Colonic mucosa (tissue), 4 donors: ENCODE results near the gene HSPA14. TPM values are rescaled to one million over a fixed set of nuclear protein-coding genes. Genes with fewer than 3 reads are reported as not detected.
A peak's percentile ranks its signal among the peaks of the same experiment; 100 is the strongest.

Experiments used
- DNase-seq: peaks from one replicate; pipeline ENCODE4 v3.0.0-alpha.2; 2020
- H3K27ac ChIP-seq: fragments of 200-600 bp; one replicate; pipeline ENCODE4 v1.8.0; 2021
- H3K27me3 ChIP-seq: fragments of 200-600 bp; one replicate; pipeline ENCODE4 v1.8.0; 2021
- H3K36me3 ChIP-seq: fragments of 200-600 bp; one replicate; pipeline ENCODE4 v1.8.0; 2021
- H3K4me1 ChIP-seq: fragments of 200-600 bp; one replicate; pipeline ENCODE4 v1.8.0; 2021; ENCODE audit warnings: mild to moderate bottlenecking
- H3K4me3 ChIP-seq: fragments of 200-600 bp; one replicate; pipeline ENCODE4 v1.8.0; 2021
- H3K9ac ChIP-seq, 2 donors: one replicate each; pipeline ENCODE4 v1.7.0; 2013; ENCODE audit warnings: control low read depth in 2 of 2, low read depth in 2 of 2, low read length in 2 of 2
- H3K9me3 ChIP-seq: fragments of 200-600 bp; one replicate; pipeline ENCODE4 v1.8.0; 2021
- CTCF ChIP-seq: fragments of 200-600 bp; IDR thresholded peaks from one replicate; pipeline ENCODE4 v1.8.0; 2022; ENCODE audit warnings: antibody characterized with exemption, mild to moderate bottlenecking
- intact Hi-C: fragments of 100-400 bp; cut with DNase I; formaldehyde crosslinking; loops from one replicate; pipeline ENCODE4 v1.14.1; 2022
- total RNA-seq, 2 donors: library from RNA; stranded (reverse); fragmentation: NEBNext Ultra II Directional in 1 of 2; extraction: Animal tissue kit (Norgen Biotek cat#: 25700) in 1 of 2; gene quantifications; one replicate each; pipeline ENCODE4 v1.2.1, GENCODE V29; 2021
- donor health status: healthy.
- donor health status: DM: no; HTN: no; CAD: no.
- donor health status: DM: no; HTN: no; CAD: no.

Gene HSPA14
- total RNA-seq, 2 donors from 2014 or later, result 18.1 to 20.2 TPM

GRCh38 chr10:14826076-14826829 lies 11.9 kb upstream of the HSPA14 start:
- TF ChIP-seq CTCF, result no peak
- intact Hi-C loops, result no loop called here
- no peaks in the 10 kb centered on the region for H3K36me3 ChIP-seq
- H3K9me3 ChIP-seq, result no peaks in the 10 kb centered on the region
- no peaks in the 10 kb centered on the region for H3K27me3 ChIP-seq
- H3K4me3 ChIP-seq, result no peak overlapping the region
- H3K27ac ChIP-seq, result no peak overlapping the region
- DNase-seq, result no peak
- no peaks in the 10 kb centered on the region for H3K4me1 ChIP-seq
- no peak overlapping the region for H3K9ac ChIP-seq

- Histone ChIP-seq H3K4me1 (no peaks in the 10 kb centered on the region), H3K36me3 (no peaks in the 10 kb centered on the region), H3K27me3 (no peaks in the 10 kb centered on the region), H3K4me3 (no peak overlapping the region), H3K9ac (no peak overlapping the region), H3K9me3 (no peaks in the 10 kb centered on the region), H3K27ac (no peak overlapping the region)
- intact Hi-C loops, result no loop called here
- TF ChIP-seq CTCF, result no peak
- DNase-seq, result no peak
These were observed 5.0 kb upstream of the HSPA14 start for GRCh38 chr10:14833106-14833505.

DNA sequence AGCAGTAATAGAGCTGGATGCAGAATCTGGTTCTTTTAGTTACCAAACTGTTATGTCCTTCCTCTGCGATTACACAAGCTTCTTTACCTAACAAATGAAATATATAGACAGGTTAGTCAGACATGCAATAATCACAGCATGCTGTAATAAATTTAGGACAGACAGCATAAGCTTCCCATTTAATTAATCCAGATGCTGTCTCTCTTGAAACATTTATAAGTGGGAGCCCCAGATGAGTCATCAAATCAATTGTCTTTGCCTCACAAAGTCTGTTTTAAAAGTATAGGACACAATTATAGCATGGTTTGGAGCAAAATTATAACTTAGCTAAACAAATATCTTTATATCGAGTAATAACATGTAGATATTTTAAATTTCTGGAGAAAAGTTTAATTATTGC lies 1.9 kb upstream of the HSPA14 start:
- no peaks in the 10 kb centered on the region for H3K36me3 ChIP-seq
- no peaks in the 10 kb centered on the region for H3K4me1 ChIP-seq
- no peak for TF ChIP-seq CTCF
- no peaks in the 10 kb centered on the region for H3K27me3 ChIP-seq
- no peak overlapping the region for H3K27ac ChIP-seq
- H3K9ac ChIP-seq, result no peak overlapping the region
- intact Hi-C loops, result no loop called here
- no peak for DNase-seq
- H3K9me3 ChIP-seq, result no peaks in the 10 kb centered on the region
- no peak overlapping the region for H3K4me3 ChIP-seq

DNA sequence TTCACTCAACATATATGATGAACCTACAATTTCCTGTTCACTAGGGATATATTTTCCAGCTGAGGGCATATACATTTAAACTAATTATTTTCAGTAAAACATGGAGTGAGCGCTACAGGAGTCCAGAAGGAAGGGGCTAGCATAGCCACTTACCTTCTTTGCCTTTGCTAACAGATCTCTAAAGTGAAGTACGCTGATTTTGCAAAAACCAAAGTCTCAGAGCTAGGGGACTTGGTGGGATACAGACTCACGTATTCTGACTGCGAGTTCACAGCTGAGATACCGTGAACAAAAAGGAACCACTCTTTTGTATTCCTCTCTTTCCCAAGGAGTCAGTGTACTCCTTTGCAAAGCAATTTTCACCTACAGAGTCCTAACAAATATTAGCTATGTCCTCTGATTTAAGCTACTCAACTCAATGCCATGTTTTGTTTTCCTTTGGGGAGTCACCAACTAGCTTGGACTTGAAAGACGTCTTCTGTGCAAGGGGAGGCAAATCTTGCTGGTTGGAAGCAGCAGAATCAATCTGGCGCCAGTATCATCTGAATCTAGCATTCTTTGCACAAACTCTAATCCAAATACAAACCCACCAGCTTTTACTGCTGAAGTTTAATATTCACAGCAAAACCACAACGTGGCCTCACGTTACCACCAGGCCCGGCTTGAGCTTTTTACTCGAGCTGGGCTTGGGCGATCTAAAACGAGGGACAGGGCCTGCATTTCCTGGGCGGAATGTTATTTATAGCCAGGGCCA lies 926 bp upstream of the HSPA14 start:
- peak overlapping the region; percentile 87 for H3K27ac ChIP-seq
- peak overlapping the region; percentile 91 for H3K4me3 ChIP-seq
- H3K9ac ChIP-seq, result peak overlapping the region; percentile 74 to 85
- intact Hi-C loops, result no loop called here
- H3K4me1 ChIP-seq, result no peaks in the 10 kb centered on the region
- H3K36me3 ChIP-seq, result peaks cover 5% of the 10 kb centered on the region
- no peaks in the 10 kb centered on the region for H3K27me3 ChIP-seq
- no peak for TF ChIP-seq CTCF
- DNase-seq, result no peak
- no peaks in the 10 kb centered on the region for H3K9me3 ChIP-seq

DNA sequence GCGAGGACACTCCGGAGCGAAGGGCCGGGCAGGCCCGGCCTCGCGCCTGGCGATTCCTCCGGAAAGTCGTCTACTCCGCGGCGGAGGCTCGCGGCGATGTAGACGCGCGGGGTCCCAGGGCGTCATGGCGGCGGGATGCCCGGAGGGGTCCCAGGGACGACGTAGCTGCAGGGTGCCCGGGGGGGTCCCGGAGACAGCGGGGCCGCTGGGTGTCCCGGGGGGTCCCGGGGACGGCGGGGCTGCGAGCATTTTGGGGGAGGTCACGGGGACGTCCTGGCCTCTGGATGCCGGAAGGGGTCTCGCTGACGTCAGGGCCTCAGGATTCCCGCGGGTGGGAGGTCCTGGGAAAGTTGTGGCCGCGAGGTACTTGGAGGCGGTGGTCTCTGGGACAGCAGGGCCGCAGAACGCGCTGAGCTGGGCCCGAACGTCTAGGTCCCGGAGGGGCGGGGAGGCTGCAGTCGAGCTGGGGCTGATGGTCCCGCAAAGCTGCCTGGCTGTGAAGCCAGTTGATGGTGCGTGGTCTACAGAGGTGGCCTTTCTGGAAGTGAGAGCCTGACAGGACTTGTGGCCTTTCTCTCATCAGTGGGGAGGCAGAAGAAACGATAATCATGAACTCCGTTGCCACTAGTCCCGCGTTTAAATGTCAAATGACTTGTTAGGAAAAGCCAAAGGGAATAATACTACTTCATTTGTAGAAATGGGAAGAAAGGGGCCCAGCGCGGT lies 637 bp downstream of the HSPA14 start:
- no peaks in the 10 kb centered on the region for H3K4me1 ChIP-seq
- peak; percentile 36 for DNase-seq
- H3K36me3 ChIP-seq, result peaks cover 5% of the 10 kb centered on the region
- H3K4me3 ChIP-seq, result peak overlapping the region; percentile 91
- intact Hi-C loops, result no loop called here
- H3K9ac ChIP-seq, result peak overlapping the region; percentile 85 to 98
- H3K9me3 ChIP-seq, result no peaks in the 10 kb centered on the region
- H3K27me3 ChIP-seq, result no peaks in the 10 kb centered on the region
- TF ChIP-seq CTCF, result no peak
- peak overlapping the region; percentile 72 for H3K27ac ChIP-seq
